HCT116 (cell line): Measurements from ENCODE around the gene BCKDK. TPM values are rescaled to one million over a fixed set of nuclear protein-coding genes. Genes with fewer than 3 reads are reported as not detected.

ENCODE experiments used
- ATAC-seq: fragments of 200-7000 bp; cut with Tn5 transposase; 2 replicates; pipeline ENCODE4 v1.9.1; 2020; ENCODE audit warnings: mild to moderate bottlenecking, moderate library complexity
- BruUV-seq: library from RNA; stranded (reverse); fragments of 400-500 nt; replicated peaks from 2 replicates; lab custom pipeline; 2021; lab: Mats Ljungman, UMichigan
- CTCF ChIA-PET: fragments of 300-600 bp; sonication (Branson Sonifier 250); formaldehyde crosslinking; loops from one replicate; lab custom pipeline; 2021; ENCODE audit warnings: antibody characterized with exemption; lab: Charles Lee
- POLR2A ChIA-PET: fragments of 300-600, 350-600 bp; sonication (Branson Sonifier 250); formaldehyde crosslinking; loops from one replicate; lab custom pipeline; 2021; ENCODE audit warnings: antibody characterized with exemption; lab: Charles Lee
- RAD21 ChIA-PET, 2 experiments: fragments of 300-600 bp; sonication (Branson Sonifier 250); formaldehyde crosslinking; loops; one replicate each; lab custom pipeline; 2023; ENCODE audit warnings: low total read pairs in 2 of 2; ENCODE audit not compliant: uncharacterized antibody in 2 of 2, unreplicated experiment in 2 of 2, low non-redundant PET in 1 of 2; lab: Charles Lee
- DNase-seq: peaks from one replicate; pipeline ENCODE4 v3.0.0-alpha.2; 2010; ENCODE audit warnings: low read depth, low spot score
- H2AFZ ChIP-seq: fragments of 200-600 bp; shearing (Covaris generic), sonication (generic); 2 replicates; pipeline ENCODE4 v1.6.1; 2017; ENCODE audit warnings: low read depth, mixed run types, mixed read lengths, antibody characterized with exemption, low read length; ENCODE audit not compliant: poor library complexity, severe bottlenecking
- H3K27ac ChIP-seq: 2 replicates; pipeline ENCODE4 v1.5.1; 2012; ENCODE audit warnings: low read depth, low read length
- H3K27me3 ChIP-seq: fragments of 200-600 bp; sonication (generic); 2 replicates; pipeline ENCODE4 v1.6.1; 2016; ENCODE audit warnings: mixed run types, low read length, mixed read lengths; ENCODE audit not compliant: insufficient read depth
- H3K36me3 ChIP-seq, 2 experiments: fragments of 200-500 bp in 1 of 2; fragments of 200-600 bp in 1 of 2; sonication (Bioruptor generic) in 1 of 2; sonication (generic) in 1 of 2; 2 replicates each; pipeline versions ENCODE4 v1.5.1 to v1.6.1; 2014 to 2016; ENCODE audit warnings: low read length in 2 of 2, inconsistent platforms in 1 of 2, mixed read lengths in 1 of 2, mixed run types in 1 of 2; ENCODE audit not compliant: insufficient read depth in 2 of 2, control insufficient read depth in 1 of 2
- H3K4me1 ChIP-seq, 2 experiments: fragments of 200-600 bp in 1 of 2; sonication (generic) in 1 of 2; 2 replicates each; pipeline versions ENCODE4 v1.5.1 to v1.6.1; 2012 to 2017; ENCODE audit warnings: low read length in 2 of 2, inconsistent platforms in 1 of 2, mild to moderate bottlenecking in 1 of 2, mixed read lengths in 1 of 2, mixed run types in 1 of 2, moderate library complexity in 1 of 2; ENCODE audit not compliant: insufficient read depth in 2 of 2, control insufficient read depth in 1 of 2
- H3K4me2 ChIP-seq: fragments of 200-600 bp; sonication (generic); 2 replicates; pipeline ENCODE4 v1.6.1; 2017; ENCODE audit warnings: mixed run types, low read length, mixed read lengths
- H3K4me3 ChIP-seq, 2 experiments: fragments of 200-600 bp in 1 of 2; sonication (generic) in 1 of 2; replicated peaks in 1 of 2; 2 replicates each; pipeline ENCODE4 v1.5.1; 2011 to 2016; ENCODE audit warnings: low read length in 2 of 2, control low read depth in 1 of 2, low read depth in 1 of 2, mild to moderate bottlenecking in 1 of 2, mixed read lengths in 1 of 2, mixed run types in 1 of 2
- H3K79me2 ChIP-seq: fragments of 200-600 bp; sonication (generic); 2 replicates; pipeline ENCODE4 v1.6.1; 2017; ENCODE audit warnings: mild to moderate bottlenecking, mixed run types, low read length, moderate library complexity, mixed read lengths; ENCODE audit not compliant: insufficient read depth
- H3K9ac ChIP-seq: fragments of 200-600 bp; sonication (generic); 2 replicates; pipeline ENCODE4 v1.6.1; 2016; ENCODE audit warnings: low read length, mixed read lengths
- H3K9me2 ChIP-seq: fragments of 200-600 bp; sonication (generic), shearing (Covaris generic); 2 replicates; pipeline ENCODE4 v1.6.1; 2017; ENCODE audit warnings: mixed run types, mild to moderate bottlenecking, moderate library complexity; ENCODE audit not compliant: insufficient read depth
- H3K9me3 ChIP-seq, 2 experiments: fragments of 200-500 bp in 1 of 2; fragments of 200-600 bp in 1 of 2; sonication (Bioruptor generic) in 1 of 2; sonication (generic) in 1 of 2; 2 replicates each; pipeline ENCODE4 v1.6.1; 2014 to 2017; ENCODE audit warnings: low read length in 2 of 2, mixed read lengths in 2 of 2, inconsistent platforms in 1 of 2, low read depth in 1 of 2, mild to moderate bottlenecking in 1 of 2, mixed run types in 1 of 2, moderate library complexity in 1 of 2; ENCODE audit not compliant: control insufficient read depth in 1 of 2, insufficient read depth in 1 of 2
- H4K20me1 ChIP-seq: fragments of 200-600 bp; sonication (generic), shearing (Covaris generic); 2 replicates; pipeline ENCODE4 v1.6.1; 2017; ENCODE audit warnings: mixed run types, mild to moderate bottlenecking, moderate library complexity; ENCODE audit not compliant: insufficient read depth
- ATF3 ChIP-seq: IDR thresholded peaks from 2 replicates; pipeline ENCODE4 v1.6.1; 2012
- CBX3 ChIP-seq: IDR thresholded peaks from 2 replicates; pipeline ENCODE4 v1.6.1; 2012; ENCODE audit warnings: low read depth
- CEBPB ChIP-seq: IDR thresholded peaks from 2 replicates; pipeline ENCODE4 v1.6.1; 2012; ENCODE audit warnings: low read depth
- EGR1 ChIP-seq: IDR thresholded peaks from 2 replicates; pipeline ENCODE4 v1.6.1; 2012; ENCODE audit warnings: low read depth
- EZH2phosphoT487 ChIP-seq: fragments of 200-600 bp; IDR thresholded peaks from 2 replicates; pipeline ENCODE4 v1.6.1; 2018; ENCODE audit warnings: antibody characterized with exemption, borderline replicate concordance
- FOSL1 ChIP-seq: IDR thresholded peaks from 2 replicates; pipeline ENCODE4 v1.6.1; 2012; ENCODE audit warnings: low read depth
- JUND ChIP-seq: IDR thresholded peaks from 2 replicates; pipeline ENCODE4 v1.6.1; 2012
- POLR2A ChIP-seq: IDR thresholded peaks from 2 replicates; pipeline ENCODE4 v1.7.0; 2011; ENCODE audit warnings: borderline replicate concordance; ENCODE audit not compliant: insufficient read depth, insufficient read length; ENCODE audit errors: extremely low read depth
- POLR2AphosphoS5 ChIP-seq: IDR thresholded peaks from 2 replicates; pipeline ENCODE4 v1.6.1; 2011; ENCODE audit warnings: mild to moderate bottlenecking, low read depth, low read length, moderate library complexity
- REST ChIP-seq: IDR thresholded peaks from 2 replicates; pipeline ENCODE4 v1.6.1; 2012; ENCODE audit warnings: low read depth
- SIN3A ChIP-seq: IDR thresholded peaks from 2 replicates; pipeline ENCODE4 v1.6.1; 2012; ENCODE audit warnings: low read depth
- SP1 ChIP-seq: IDR thresholded peaks from 2 replicates; pipeline ENCODE4 v1.6.1; 2012; ENCODE audit warnings: low read depth
- SRF ChIP-seq: IDR thresholded peaks from 2 replicates; pipeline ENCODE4 v1.6.1; 2012; ENCODE audit warnings: low read depth
- TCF7L2 ChIP-seq: IDR thresholded peaks from 2 replicates; pipeline ENCODE4 v1.7.0; 2011; ENCODE audit warnings: borderline replicate concordance, inconsistent platforms; ENCODE audit not compliant: insufficient read depth, insufficient read length; ENCODE audit errors: extremely low read depth
- ZBTB33 ChIP-seq: IDR thresholded peaks from 2 replicates; pipeline ENCODE4 v1.6.1; 2011; ENCODE audit warnings: mild to moderate bottlenecking, low read length, moderate library complexity; ENCODE audit not compliant: insufficient replicate concordance; ENCODE audit errors: extremely low read depth
- ZFX ChIP-seq: fragments of 450-650 bp; IDR thresholded peaks from 2 replicates; pipeline ENCODE4 v1.6.1; 2017
- ZNF274 ChIP-seq: fragments of 200-500 bp; sonication (Bioruptor generic); IDR thresholded peaks from 2 replicates; pipeline ENCODE4 v1.6.1; 2014; ENCODE audit warnings: mild to moderate bottlenecking, low read depth, low read length, inconsistent platforms
- intact Hi-C: fragments of 100-400 bp; cut with micrococcal nuclease; formaldehyde crosslinking; loops from 2 replicates; pipeline ENCODE4 v1.10.0; 2022
- total RNA-seq: library from RNA; stranded (reverse); gene quantifications from one replicate; pipeline ENCODE4 v1.2.1, GENCODE V29; 2021; ENCODE audit not compliant: unreplicated experiment

Gene BCKDK
- total RNA-seq, 1 experiment from 2014 or later: 60.7 TPM

GRCh38 chr16:31064882-31065461 lies 43.2 kb upstream of the BCKDK start (continued):
- TF ChIP-seq ZBTB33: no peak

- ChIA-PET RAD21 (no interaction called here), CTCF (no interaction called here), POLR2A (no interaction called here)
- no peak overlapping the region for H3K27ac ChIP-seq
- no peak overlapping the region for H2AFZ ChIP-seq
- H3K9ac ChIP-seq: no peak overlapping the region
- intact Hi-C loops: no loop called here
- H3K4me2 ChIP-seq: no peak overlapping the region
- H3K9me2 ChIP-seq: no peaks in the 10 kb centered on the region
- peaks cover 5 to 19% of the 10 kb centered on the region in 2 experiments; a peak in 3 of 4 replicates for H3K4me1 ChIP-seq
- no peaks in the 10 kb centered on the region for H4K20me1 ChIP-seq
- DNase-seq (no peak), ATAC-seq (no peak)
- no peak overlapping the region for H3K4me3 ChIP-seq
- H3K9me3 ChIP-seq: no peaks in the 10 kb centered on the region
- H3K27me3 ChIP-seq: no peaks in the 10 kb centered on the region
- no TSS peak for BruUV-seq
- peaks cover 71% of the 10 kb centered on the region for H3K79me2 ChIP-seq
- peaks cover 2 to 5% of the 10 kb centered on the region in 2 experiments; a peak in 2 of 4 replicates for H3K36me3 ChIP-seq
- no peak for TF ChIP-seq ZBTB33
- TF ChIP-seq TCF7L2: no peak
- no peak for TF ChIP-seq POLR2A
- no peak for TF ChIP-seq SIN3A
- no peak for TF ChIP-seq CBX3
- TF ChIP-seq EGR1: no peak
- TF ChIP-seq ZFX: no peak
- no peak for TF ChIP-seq ATF3
- TF ChIP-seq EZH2phosphoT487: no peak
- no peak for TF ChIP-seq SRF
- no peak for TF ChIP-seq ZNF274
- TF ChIP-seq POLR2AphosphoS5: no peak
- TF ChIP-seq FOSL1: no peak
- TF ChIP-seq REST: no peak
- no peak for TF ChIP-seq JUND
- no peak for TF ChIP-seq CEBPB
- TF ChIP-seq SP1: no peak
Measured at GRCh38 chr16:31067342-31067741, 40.8 kb upstream of the BCKDK start.
